ENCODE measurements around the gene GPR176.
"Not testable (repeated sequence)": the region's sequence is repeated elsewhere in the genome, so short reads cannot be mapped to it uniquely, and the experiment has no call there.

Gene GPR176

DNA sequence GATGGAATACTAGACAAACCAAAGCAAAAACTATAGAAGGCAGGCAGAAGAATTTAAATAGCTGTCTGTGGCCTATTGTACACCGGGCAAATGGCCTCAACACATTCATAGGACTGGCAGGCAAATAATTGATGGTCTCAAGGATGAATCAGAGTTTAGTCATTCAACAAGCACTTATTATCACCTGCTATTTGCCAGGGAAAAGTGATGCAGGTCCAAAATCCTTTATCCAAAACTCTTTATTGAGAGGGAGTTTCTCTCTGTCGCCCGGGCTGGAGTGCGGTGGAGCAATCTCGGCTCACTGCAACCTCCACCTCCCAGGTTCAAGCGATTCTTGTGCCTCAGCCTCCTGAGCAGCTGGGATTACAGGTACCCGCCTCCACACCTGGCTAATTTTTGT lies 16.1 kb upstream of the GPR176 start:
- no peak for DNase-seq (ENCODE audit: low spot score)

DNA sequence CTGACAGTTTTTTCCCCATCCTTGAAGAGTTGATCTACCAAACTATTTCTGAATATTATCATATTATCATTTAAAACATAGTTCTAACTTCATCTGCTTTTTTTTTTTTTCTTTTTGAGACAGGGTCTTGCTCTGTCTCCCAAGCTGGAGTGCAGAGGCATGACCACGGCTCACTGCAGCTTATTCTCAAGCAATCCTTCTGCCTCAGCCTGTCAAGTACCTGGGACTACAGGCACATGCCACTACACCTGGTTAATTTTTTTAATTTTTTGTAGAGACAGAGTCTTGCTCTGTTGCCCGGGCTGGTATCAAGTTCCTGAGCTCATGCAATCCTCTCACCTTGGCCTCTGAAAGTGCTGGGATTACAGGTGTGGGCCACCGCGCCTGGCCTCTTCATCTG lies 15.2 kb upstream of the GPR176 start:
- no peak for DNase-seq (ENCODE audit: low spot score)

- DNase-seq (ENCODE audit: low spot score), result peak; percentile 38
Observed at GRCh38 chr15:39934397-39935071, 14.5 kb upstream of the GPR176 start.

DNA sequence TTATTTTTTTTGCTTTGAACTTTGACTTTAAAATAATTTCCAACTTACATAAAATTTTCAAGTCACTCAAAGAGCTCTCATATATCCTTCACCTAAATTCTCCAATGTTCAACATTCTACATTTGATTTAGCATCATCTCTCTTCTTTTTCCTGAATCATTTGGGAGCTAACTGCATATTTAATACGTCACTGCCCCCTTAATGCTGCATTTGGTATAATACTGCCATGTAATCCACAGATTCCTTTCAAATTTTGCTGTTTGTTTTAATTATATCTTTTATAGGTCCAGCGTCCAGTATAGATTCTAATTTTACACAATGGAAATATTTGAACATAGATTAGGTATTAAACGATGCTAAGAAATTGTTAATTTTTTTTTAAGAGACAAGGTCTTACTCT lies 11.5 kb upstream of the GPR176 start:
- DNase-seq (ENCODE audit: low spot score), result no peak

GRCh38 chr15:39926526-39926925 lies 6.5 kb upstream of the GPR176 start:
- DNase-seq (ENCODE audit: low spot score), result no peak

DNA sequence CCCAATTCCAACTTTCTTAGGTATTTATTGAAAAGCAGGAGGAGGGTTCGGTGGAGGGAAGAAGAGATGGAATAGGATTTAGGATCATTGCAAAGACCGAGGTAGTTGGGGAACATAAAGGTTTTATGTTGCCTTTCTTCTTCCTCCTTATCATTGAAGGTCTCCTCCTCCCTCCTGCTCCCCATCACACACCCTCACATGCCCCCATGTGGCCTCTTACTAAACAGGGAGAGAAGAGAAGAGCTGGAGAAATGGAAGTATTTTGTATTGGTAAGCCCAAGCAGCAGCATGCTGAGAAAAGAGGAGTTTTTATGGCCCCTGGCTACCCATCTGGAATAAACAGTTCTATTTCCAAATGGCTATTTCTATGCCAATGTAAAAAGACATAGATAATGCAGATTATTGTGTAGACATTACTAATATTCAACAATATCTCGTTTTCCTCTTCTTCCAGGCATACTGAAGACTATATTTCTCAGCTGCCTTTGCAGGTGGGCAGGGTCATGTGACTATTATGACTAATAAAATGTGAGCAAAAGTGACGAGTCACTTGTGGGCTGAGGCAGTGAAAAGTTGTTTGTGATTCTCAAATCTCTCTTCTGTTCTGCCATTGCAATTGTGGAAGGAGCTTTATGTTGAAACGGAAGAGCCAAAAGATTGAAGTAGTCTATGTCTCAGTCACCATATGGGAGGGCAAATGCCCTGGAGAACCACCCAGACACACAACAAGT lies 5.2 kb upstream of the GPR176 start:
- no peak for DNase-seq (ENCODE audit: low spot score)

DNA sequence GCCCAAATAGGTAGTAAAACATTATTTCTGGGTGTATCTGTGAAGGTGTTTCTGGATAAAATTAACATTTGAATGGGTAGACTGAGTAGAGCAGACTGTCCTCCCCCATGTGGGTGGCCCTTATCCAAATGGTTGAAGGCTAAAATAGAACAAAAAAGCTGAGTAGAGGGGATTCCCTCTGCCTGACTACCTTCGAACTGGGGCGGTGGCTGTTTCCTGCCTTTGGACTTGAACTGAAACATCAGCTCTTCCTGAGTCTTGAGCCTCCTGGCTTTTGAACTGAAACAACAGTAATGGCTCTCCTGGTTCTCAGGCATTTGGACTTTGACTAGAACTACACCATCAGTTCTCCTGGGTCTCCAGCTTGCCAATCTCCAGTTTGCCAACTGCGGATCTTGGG lies 4.4 kb upstream of the GPR176 start:
- DNase-seq (ENCODE audit: low spot score), result no peak

DNA sequence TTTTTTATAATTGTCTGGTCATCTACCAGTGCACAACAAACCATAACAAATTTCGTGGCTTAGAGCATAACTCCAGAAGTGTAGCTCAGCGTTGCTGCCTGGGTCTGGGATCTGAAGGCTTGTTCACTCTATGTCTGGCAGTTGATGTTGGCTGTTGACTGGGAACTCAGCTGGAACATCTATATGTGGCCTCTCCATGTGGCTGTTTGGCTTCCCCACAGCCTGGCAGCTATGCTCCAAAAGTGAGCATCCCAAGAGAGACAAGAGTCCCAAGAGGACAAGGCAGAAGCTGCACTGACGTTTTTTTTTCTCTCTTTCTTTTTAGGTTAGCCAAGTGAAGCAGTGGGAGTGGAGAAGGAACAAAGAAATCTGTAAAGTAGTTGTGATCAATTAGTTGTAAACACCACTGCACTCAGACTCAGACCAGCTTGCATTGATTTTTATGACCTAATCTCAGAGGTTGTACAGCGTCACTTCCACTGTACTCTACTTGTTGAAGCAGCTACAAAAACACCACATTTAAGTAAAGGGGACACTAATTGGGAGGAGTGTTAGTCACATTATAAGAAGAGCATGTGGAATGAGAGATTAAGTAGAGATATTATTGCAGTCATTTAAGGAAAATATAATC lies 2.5 kb upstream of the GPR176 start:
- no peak for DNase-seq (ENCODE audit: low spot score)

- no peak for DNase-seq (ENCODE audit: low spot score)
Observed at GRCh38 chr15:39921274-39921638, 1.2 kb upstream of the GPR176 start.

GRCh38 chr15:39920510-39921273 lies 626 bp upstream of the GPR176 start:
- DNase-seq (ENCODE audit: low spot score), result peak; percentile 52

GRCh38 chr15:39919411-39919747 lies 687 bp downstream of the GPR176 start:
- DNase-seq (ENCODE audit: low spot score), result no peak

DNA sequence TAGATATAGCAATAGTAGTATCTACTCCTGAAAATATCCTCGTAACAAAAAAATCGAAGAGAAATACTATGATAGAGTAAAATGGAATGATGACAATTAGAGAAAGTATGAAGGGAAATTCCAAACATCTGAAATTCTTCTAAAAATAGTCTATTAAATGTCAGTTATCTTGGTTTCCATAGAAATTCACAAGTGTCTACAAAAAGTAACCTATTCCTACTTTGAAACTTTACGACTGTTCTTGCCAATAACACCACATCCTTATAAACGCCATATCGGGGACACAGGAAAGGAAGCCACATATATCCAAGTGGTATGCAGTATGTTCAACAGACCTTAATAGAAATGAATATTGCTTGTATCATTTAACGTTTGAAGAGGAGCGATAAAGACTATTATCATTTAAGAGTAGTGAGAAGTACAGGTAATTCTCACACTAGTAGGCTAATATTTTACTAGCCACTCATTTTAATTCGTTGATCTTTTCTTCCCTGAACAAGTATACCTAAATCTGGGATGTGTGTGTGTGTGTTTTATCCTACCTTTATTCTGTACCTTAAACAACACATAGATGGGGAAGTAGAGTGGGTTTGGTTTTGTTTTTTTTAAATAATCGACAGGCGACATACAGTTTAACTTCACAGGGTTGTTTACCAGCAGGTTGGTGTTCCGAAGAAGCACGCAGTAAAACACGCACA lies 1.2 kb downstream of the GPR176 start:
- no peak for DNase-seq (ENCODE audit: low spot score)

GRCh38 chr15:39914977-39915376 lies 5.1 kb downstream of the GPR176 start:
- no peak for DNase-seq (ENCODE audit: low spot score)

DNA sequence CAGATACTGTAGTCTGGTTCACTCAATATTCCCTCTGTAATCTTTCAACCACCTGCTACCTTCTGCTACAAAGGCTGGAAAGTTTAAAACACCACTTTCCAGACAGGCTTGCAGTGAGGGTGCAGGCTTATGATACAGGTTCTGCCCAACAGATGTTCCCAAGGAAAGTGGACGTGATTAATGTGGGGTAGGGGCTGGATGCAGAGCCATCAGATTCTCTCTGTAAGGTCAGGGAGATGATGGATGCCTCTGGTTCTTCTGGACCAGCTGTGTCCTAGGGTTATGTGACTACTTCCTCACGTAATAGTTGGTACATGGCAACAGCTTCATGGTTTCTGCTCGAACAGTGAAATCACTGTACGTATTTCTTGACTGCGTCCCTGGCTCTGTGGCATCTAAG lies 11.1 kb downstream of the GPR176 start:
- DNase-seq (ENCODE audit: low spot score), result no peak

- no peak for DNase-seq (ENCODE audit: low spot score)
Observed at GRCh38 chr15:39908186-39908585, 11.9 kb downstream of the GPR176 start.

- DNase-seq (ENCODE audit: low spot score), result no peak
Observed at GRCh38 chr15:39907216-39907615, 12.8 kb downstream of the GPR176 start.

GRCh38 chr15:39904115-39904514 lies 16.0 kb downstream of the GPR176 start:
- DNase-seq (ENCODE audit: low spot score), result no peak

- no peak for DNase-seq (ENCODE audit: low spot score)
Observed at GRCh38 chr15:39898317-39898716, 21.7 kb downstream of the GPR176 start.

DNA sequence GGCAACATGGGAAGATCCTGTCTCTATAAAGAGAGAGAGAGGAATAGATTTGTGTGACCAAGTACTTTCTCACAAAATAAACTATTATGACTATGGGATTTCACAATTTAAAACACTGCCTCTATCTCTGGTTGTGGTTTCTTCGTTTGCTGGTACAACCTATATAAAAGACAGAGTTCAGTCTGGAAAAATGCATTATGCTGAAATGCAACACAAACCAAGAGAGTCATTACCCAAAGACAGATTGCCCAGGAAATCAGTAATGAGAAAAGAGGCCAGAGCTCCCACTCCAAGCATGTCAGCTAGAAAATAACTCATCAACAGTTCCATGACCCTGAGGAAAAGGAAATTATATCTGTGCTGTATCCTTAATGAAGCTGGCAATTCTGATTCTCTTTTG lies 23.2 kb downstream of the GPR176 start:
- no peak for DNase-seq (ENCODE audit: low spot score)

GRCh38 chr15:39896101-39896500 lies 24.0 kb downstream of the GPR176 start:
- no peak for DNase-seq (ENCODE audit: low spot score)

- DNase-seq (ENCODE audit: low spot score), result not testable (repeated sequence)
Observed at GRCh38 chr15:39893051-39893450, 27.0 kb downstream of the GPR176 start.

- DNase-seq (ENCODE audit: low spot score), result no peak
Observed at GRCh38 chr15:39892418-39892817, 27.6 kb downstream of the GPR176 start.

Data from pons (tissue), 1 donor.